K562 (cell line): ENCODE data around the gene PRR14L.

Experiments used
- MTF1 ChIP-seq: fragments of 250-450 bp; sonication (Bioruptor Pico); IDR thresholded peaks from 2 replicates; pipeline ENCODE4 v1.9.0; 2021; ENCODE audit warnings: moderate library complexity, mild to moderate bottlenecking, inconsistent platforms, borderline replicate concordance
- ZBTB1 ChIP-seq: sonication (generic); formaldehyde crosslinking; IDR thresholded peaks from 2 replicates; pipeline ENCODE4 v1.8.1; 2023; ENCODE audit warnings: missing genetic modification reagents, low read depth, mild to moderate bottlenecking, borderline replicate concordance
- TF ChIP-seq, protein P1 (sequence below): sonication (generic); formaldehyde crosslinking; IDR thresholded peaks from 2 replicates; pipeline ENCODE4 v1.8.1; 2023; ENCODE audit warnings: mild to moderate bottlenecking, missing genetic modification reagents

GRCh38 chr22:31737932-31738331 is 12.0 kb downstream of the PRR14L start:
- no peak for TF ChIP-seq ZBTB1 (CRISPR knock-in tag)
- TF ChIP-seq, protein P1, sequence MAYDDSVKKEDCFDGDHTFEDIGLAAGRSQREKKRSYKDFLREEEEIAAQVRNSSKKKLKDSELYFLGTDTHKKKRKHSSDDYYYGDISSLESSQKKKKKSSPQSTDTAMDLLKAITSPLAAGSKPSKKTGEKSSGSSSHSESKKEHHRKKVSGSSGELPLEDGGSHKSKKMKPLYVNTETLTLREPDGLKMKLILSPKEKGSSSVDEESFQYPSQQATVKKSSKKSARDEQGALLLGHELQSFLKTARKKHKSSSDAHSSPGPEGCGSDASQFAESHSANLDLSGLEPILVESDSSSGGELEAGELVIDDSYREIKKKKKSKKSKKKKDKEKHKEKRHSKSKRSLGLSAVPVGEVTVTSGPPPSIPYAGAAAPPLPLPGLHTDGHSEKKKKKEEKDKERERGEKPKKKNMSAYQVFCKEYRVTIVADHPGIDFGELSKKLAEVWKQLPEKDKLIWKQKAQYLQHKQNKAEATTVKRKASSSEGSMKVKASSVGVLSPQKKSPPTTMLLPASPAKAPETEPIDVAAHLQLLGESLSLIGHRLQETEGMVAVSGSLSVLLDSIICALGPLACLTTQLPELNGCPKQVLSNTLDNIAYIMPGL (CRISPR knock-in tag) = no peak
- TF ChIP-seq MTF1 = no peak
